ENCODE measurements around the gene CIAO1. TPM values are rescaled to one million over a fixed set of nuclear protein-coding genes. Genes with fewer than 3 reads are reported as not detected.

Gene CIAO1
- total and polyA plus RNA-seq, 2 of the 13 experiments (the other 11 are each of a cell fraction or from before 2014, with no cell fraction given), result 99.3 to 120 TPM

GRCh38 chr2:96260387-96261260 lies 5.4 kb upstream of the CIAO1 start (continued):
- TF ChIP-seq HDAC2 (CRISPR knock-in tag; IDR thresholded peaks at IDR 0.05), result peak; percentile 95
- TF ChIP-seq NCOA2 (CRISPR knock-in tag; IDR thresholded peaks at IDR 0.05), result peak; percentile 92
- peak; percentile 29; the same call in 1 of the 2 replicates for TF ChIP-seq ATF5 (CRISPR knock-in tag; IDR thresholded peaks at IDR 0.05; ENCODE audit: low read depth)
- TF ChIP-seq ZNF572 (CRISPR knock-in tag; IDR thresholded peaks at IDR 0.05), result no peak
- peak; percentile 83 for TF ChIP-seq ZNF670 (CRISPR knock-in tag; IDR thresholded peaks at IDR 0.05; ENCODE audit: borderline replicate concordance)
- TF ChIP-seq DR1 (CRISPR knock-in tag; IDR thresholded peaks at IDR 0.05), result no peak
- no peak for TF ChIP-seq NCOA5 (CRISPR knock-in tag; IDR thresholded peaks at IDR 0.05)
- TF ChIP-seq GABPB1 (CRISPR knock-in tag; IDR thresholded peaks at IDR 0.05), result peak; percentile 76
- peak; percentile 70 for TF ChIP-seq PATZ1 (CRISPR knock-in tag; IDR thresholded peaks at IDR 0.05)
- no peak for TF ChIP-seq RNF2 (conservative IDR thresholded peaks at IDR 0.05; ENCODE audit: low read depth)
- TF ChIP-seq RERE (CRISPR knock-in tag; IDR thresholded peaks at IDR 0.05; ENCODE audit: low read depth), result peak; percentile 52; the same call in 1 of the 2 replicates
- TF ChIP-seq THAP7 (CRISPR knock-in tag; IDR thresholded peaks at IDR 0.05), result 0 out of 2 replicates have a peak, but pooled peaks have one; percentile 58
- 0 out of 2 replicates have a peak, but pooled peaks have one; percentile 8 for TF ChIP-seq ZSCAN12 (CRISPR knock-in tag; IDR thresholded peaks at IDR 0.05)
- no peak for TF ChIP-seq ZNF720 (CRISPR knock-in tag; IDR thresholded peaks at IDR 0.05)
- TF ChIP-seq MED1 (CRISPR knock-in tag; IDR thresholded peaks at IDR 0.05), result peak; percentile 91
- TF ChIP-seq SALL1 (CRISPR knock-in tag; IDR thresholded peaks at IDR 0.05), result peak; percentile 95
- TF ChIP-seq GTF2F1 (IDR thresholded peaks at IDR 0.05; ENCODE audit: low read length), result no peak
- peak; percentile 27; the same call in 1 of the 2 replicates for TF ChIP-seq GATA4 (IDR thresholded peaks at IDR 0.05; ENCODE audit: borderline replicate concordance, low read depth)
- no peak for TF ChIP-seq ARNT2 (CRISPR knock-in tag; IDR thresholded peaks at IDR 0.05; ENCODE audit: low read depth)

Measured in HepG2 (cell line).